Measurements from ENCODE around the gene PRM2.

The PRM2 gene

GRCh38 chr16:11321662-11322061 is 45.4 kb upstream of the PRM2 start:
- TF ChIP-seq REST (IDR thresholded peaks at IDR 0.05; ENCODE audit: insufficient read depth in 1 of 2, low read depth in 2 of 2, low read length in 2 of 2) (no peak), TAF1 (IDR thresholded peaks at IDR 0.05; ENCODE audit: borderline replicate concordance, insufficient read depth, low read length) (no peak), SIN3A (IDR thresholded peaks at IDR 0.05; ENCODE audit: borderline replicate concordance, insufficient read depth, low read length) (no peak), POLR2AphosphoS5 (IDR thresholded peaks at IDR 0.05; ENCODE audit: low read depth, low read length) (no peak), FOXP2 (optimal IDR thresholded peaks at IDR 0.05; ENCODE audit: borderline replicate concordance, extremely low read depth, extremely low read length, insufficient read depth) (no peak)

DNA sequence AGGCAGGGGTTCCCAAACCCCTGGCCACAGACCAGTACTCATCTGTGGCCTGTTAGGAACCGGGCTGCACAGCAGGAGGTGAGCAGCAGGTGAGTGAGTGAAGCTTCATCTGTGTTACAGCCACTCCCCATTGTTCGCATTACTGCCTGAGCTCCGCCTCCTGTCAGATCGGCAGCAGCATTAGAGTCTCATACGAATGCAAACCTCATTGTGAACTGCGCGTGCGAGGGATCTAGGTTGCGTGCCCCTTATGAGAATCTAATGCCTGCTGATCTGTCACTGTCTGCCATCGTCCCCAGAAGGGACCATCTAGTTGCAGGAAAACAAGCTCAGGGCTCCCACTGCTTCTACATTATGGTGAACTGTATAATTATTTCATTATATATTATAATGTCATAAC is 43.9 kb upstream of the PRM2 start:
- TF ChIP-seq TAF1 (IDR thresholded peaks at IDR 0.05; ENCODE audit: borderline replicate concordance, insufficient read depth, low read length) (no peak), SIN3A (IDR thresholded peaks at IDR 0.05; ENCODE audit: borderline replicate concordance, insufficient read depth, low read length) (no peak), FOXP2 (optimal IDR thresholded peaks at IDR 0.05; ENCODE audit: borderline replicate concordance, extremely low read depth, extremely low read length, insufficient read depth) (no peak), REST (IDR thresholded peaks at IDR 0.05; ENCODE audit: insufficient read depth in 1 of 2, low read depth in 2 of 2, low read length in 2 of 2) (no peak)

- TF ChIP-seq FOXP2 (optimal IDR thresholded peaks at IDR 0.05; ENCODE audit: borderline replicate concordance, extremely low read depth, extremely low read length, insufficient read depth), result no peak
- TF ChIP-seq POLR2AphosphoS5 (IDR thresholded peaks at IDR 0.05; ENCODE audit: low read depth, low read length), result no peak
- no peak for TF ChIP-seq SIN3A (IDR thresholded peaks at IDR 0.05; ENCODE audit: borderline replicate concordance, insufficient read depth, low read length)
Measured at GRCh38 chr16:11319529-11320146, 43.4 kb upstream of the PRM2 start.

DNA sequence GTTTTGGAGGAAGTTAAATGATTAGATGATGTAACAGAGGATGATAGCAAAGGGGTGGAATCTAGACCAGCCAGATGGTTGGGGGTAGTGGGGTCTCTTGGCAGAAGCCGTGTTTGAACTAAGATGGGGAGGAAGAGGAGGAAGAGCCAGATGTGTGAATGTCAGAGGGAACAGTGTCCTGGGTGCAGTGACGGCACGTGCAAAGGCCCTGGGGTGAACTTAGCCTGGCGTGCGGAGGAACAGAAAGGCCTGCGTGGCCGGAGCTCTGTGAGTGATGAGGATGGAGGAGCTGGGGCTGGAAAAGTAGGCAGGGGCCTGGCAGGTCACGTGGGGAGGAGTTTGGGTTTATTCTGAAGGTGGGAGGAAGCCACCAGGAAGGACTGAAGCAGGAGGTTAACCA is 42.5 kb upstream of the PRM2 start:
- TF ChIP-seq REST (IDR thresholded peaks at IDR 0.05; ENCODE audit: insufficient read depth in 1 of 2, low read depth in 2 of 2, low read length in 2 of 2), result no peak
- no peak for TF ChIP-seq TAF1 (IDR thresholded peaks at IDR 0.05; ENCODE audit: borderline replicate concordance, insufficient read depth, low read length)

- TF ChIP-seq SIN3A (IDR thresholded peaks at IDR 0.05; ENCODE audit: borderline replicate concordance, insufficient read depth, low read length) (no peak), REST (IDR thresholded peaks at IDR 0.05; ENCODE audit: insufficient read depth in 1 of 2, low read depth in 2 of 2, low read length in 2 of 2) (no peak), FOXP2 (optimal IDR thresholded peaks at IDR 0.05; ENCODE audit: borderline replicate concordance, extremely low read depth, extremely low read length, insufficient read depth) (no peak)
Measured at GRCh38 chr16:11316331-11317015, 40.2 kb upstream of the PRM2 start.

All from PFSK-1 (cell line).